HepG2 (cell line): ENCODE data around the gene APOBEC3C. TPM values are rescaled to one million over a fixed set of nuclear protein-coding genes. Genes with fewer than 3 reads are reported as not detected.

Experiments
- CREB1 ChIP-seq, 2 experiments: fragments of 450-650 bp in 1 of 2; IDR thresholded peaks; 2 replicates each; pipeline ENCODE4 v1.6.1; 2016 to 2017; ENCODE audit warnings: control low read depth in 1 of 2, mild to moderate bottlenecking in 1 of 2, missing compliant biosample characterization in 1 of 2, missing genetic modification characterization in 1 of 2
- GATAD1 ChIP-seq: IDR thresholded peaks from 2 replicates; pipeline ENCODE4 v1.6.1; 2016; ENCODE audit warnings: missing genetic modification reagents, missing compliant biosample characterization
- KDM2A ChIP-seq: sonication (generic); formaldehyde crosslinking; IDR thresholded peaks from 2 replicates; pipeline ENCODE4 v1.4.0; 2020; ENCODE audit warnings: low read depth, missing genetic modification reagents, borderline replicate concordance
- MYNN ChIP-seq: sonication (generic); formaldehyde crosslinking; IDR thresholded peaks from 2 replicates; pipeline ENCODE4 v1.4.0; 2020; ENCODE audit warnings: mild to moderate bottlenecking, low read depth, missing genetic modification reagents
- PAWR ChIP-seq: sonication (generic); formaldehyde crosslinking; IDR thresholded peaks from 2 replicates; pipeline ENCODE4 v1.4.0; 2020; ENCODE audit warnings: missing genetic modification reagents, mild to moderate bottlenecking, borderline replicate concordance
- PCBP2 ChIP-seq: fragments of 200-400 bp; formaldehyde crosslinking; optimal IDR thresholded peaks from 2 replicates; pipeline ENCODE3; 2018; ENCODE audit warnings: low read length, low read depth; ENCODE audit not compliant: poor library complexity, severe bottlenecking
- SMC3 ChIP-seq: IDR thresholded peaks from 2 replicates; pipeline ENCODE4 v1.6.1; 2011; ENCODE audit warnings: low read length, improper control_type of control experiment
- XRCC5 ChIP-seq: fragments of 200-400 bp; formaldehyde crosslinking; optimal IDR thresholded peaks from 2 replicates; pipeline ENCODE3; 2017; ENCODE audit warnings: mild to moderate bottlenecking, low read length
- ZMYM3 ChIP-seq: sonication (generic); formaldehyde crosslinking; IDR thresholded peaks from 2 replicates; pipeline ENCODE4 v1.5.1; 2020; ENCODE audit warnings: mild to moderate bottlenecking, missing genetic modification reagents
- ZNF343 ChIP-seq: sonication (generic); formaldehyde crosslinking; IDR thresholded peaks from 2 replicates; pipeline ENCODE4 v1.4.0; 2020; ENCODE audit warnings: mild to moderate bottlenecking, missing genetic modification reagents
- ZNF383 ChIP-seq: sonication (generic); formaldehyde crosslinking; IDR thresholded peaks from 2 replicates; pipeline ENCODE4 v1.4.0; 2020; ENCODE audit warnings: missing genetic modification reagents, mild to moderate bottlenecking, borderline replicate concordance
- ZNF580 ChIP-seq: IDR thresholded peaks from 2 replicates; pipeline ENCODE4 v1.6.1; 2016; ENCODE audit warnings: low read depth, borderline replicate concordance
- ZNF770 ChIP-seq: sonication (generic); formaldehyde crosslinking; IDR thresholded peaks from 2 replicates; pipeline ENCODE4 v1.5.0; 2020; ENCODE audit warnings: mild to moderate bottlenecking, missing genetic modification reagents
- ZNF772 ChIP-seq: sonication (generic); formaldehyde crosslinking; IDR thresholded peaks from 2 replicates; pipeline ENCODE4 v1.5.0; 2020; ENCODE audit warnings: mild to moderate bottlenecking, missing genetic modification reagents
- ZNF776 ChIP-seq: sonication (generic); formaldehyde crosslinking; IDR thresholded peaks from 2 replicates; pipeline ENCODE4 v1.4.0; 2020; ENCODE audit warnings: mild to moderate bottlenecking, missing genetic modification reagents
- polyA plus RNA-seq, 8 experiments: library from polyadenylated mRNA; depleted of rRNA in 3 of 8; stranded (reverse) in 7 of 8; unstranded in 1 of 8; fragments of >200 nt; fragmentation: Illumina TruSeq in 4 of 8; extraction: Trizol in 4 of 8; gene quantifications; 2 replicates each; pipeline versions ENCODE4 v1.2.1 to v1.2.3, GENCODE V29; 2011 to 2016; ENCODE audit warnings: low read depth in 4 of 8, missing spikeins in 1 of 8, mixed read lengths in 1 of 8; ENCODE audit not compliant: insufficient read depth in 1 of 8
- total RNA-seq, 5 experiments: library from RNA; depleted of rRNA; stranded (reverse); fragments of >200 nt; fragmentation: Illumina TruSeq; extraction: Trizol; gene quantifications; 2 replicates each; pipeline ENCODE4 v1.2.3, GENCODE V29; 2016; ENCODE audit warnings: low read depth in 1 of 5
- TF ChIP-seq, protein P1 (sequence below): sonication (generic); formaldehyde crosslinking; IDR thresholded peaks from 2 replicates; pipeline ENCODE4 v1.8.1; 2023; ENCODE audit warnings: missing genetic modification reagents, inconsistent platforms, borderline replicate concordance
- TF ChIP-seq, protein P2 (sequence below): sonication (generic); formaldehyde crosslinking; IDR thresholded peaks from 2 replicates; pipeline ENCODE4 v1.5.0; 2020; ENCODE audit warnings: missing genetic modification reagents
- TF ChIP-seq, protein P3 (sequence below): sonication (generic); formaldehyde crosslinking; IDR thresholded peaks from 2 replicates; pipeline ENCODE4 v1.4.0; 2020; ENCODE audit warnings: mild to moderate bottlenecking, low read depth, missing genetic modification reagents
- TF ChIP-seq, protein P4 (sequence below): sonication (generic); formaldehyde crosslinking; IDR thresholded peaks from 2 replicates; pipeline ENCODE4 v1.4.0; 2020; ENCODE audit warnings: missing genetic modification reagents

The APOBEC3C gene
- total and polyA plus RNA-seq, 2 of the 13 experiments (the other 11 are each of a cell fraction or from before 2014, with no cell fraction given): 8.9 to 27.6 TPM

GRCh38 chr22:38981005-38981991 is 32.8 kb upstream of the APOBEC3C start (continued):
- TF ChIP-seq ZNF580 (CRISPR knock-in tag) (peak; percentile 4; the same call in 1 of the 2 replicates), CREB1 (IDR thresholded peaks at IDR 0.05) (no peak), CREB1 (CRISPR knock-in tag; IDR thresholded peaks at IDR 0.05) (no peak), PCBP2 (no peak), PAWR (CRISPR knock-in tag) (no peak), GATAD1 (CRISPR knock-in tag) (no peak), ZNF343 (CRISPR knock-in tag) (no peak), ZNF772 (CRISPR knock-in tag) (no peak), ZNF383 (CRISPR knock-in tag) (no peak), ZNF776 (no peak), ZMYM3 (CRISPR knock-in tag) (0 out of 2 replicates have a peak, but pooled peaks have one; percentile 6), SMC3 (no peak; the same call in 1 of the 2 replicates), MYNN (CRISPR knock-in tag) (no peak), ZNF770 (CRISPR knock-in tag) (no peak), XRCC5 (peak; percentile 19), KDM2A (CRISPR knock-in tag) (peak; percentile 6; the same call in 1 of the 2 replicates)
- TF ChIP-seq, protein P1, sequence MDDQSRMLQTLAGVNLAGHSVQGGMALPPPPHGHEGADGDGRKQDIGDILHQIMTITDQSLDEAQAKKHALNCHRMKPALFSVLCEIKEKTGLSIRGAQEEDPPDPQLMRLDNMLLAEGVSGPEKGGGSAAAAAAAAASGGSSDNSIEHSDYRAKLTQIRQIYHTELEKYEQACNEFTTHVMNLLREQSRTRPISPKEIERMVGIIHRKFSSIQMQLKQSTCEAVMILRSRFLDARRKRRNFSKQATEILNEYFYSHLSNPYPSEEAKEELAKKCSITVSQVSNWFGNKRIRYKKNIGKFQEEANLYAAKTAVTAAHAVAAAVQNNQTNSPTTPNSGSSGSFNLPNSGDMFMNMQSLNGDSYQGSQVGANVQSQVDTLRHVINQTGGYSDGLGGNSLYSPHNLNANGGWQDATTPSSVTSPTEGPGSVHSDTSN: no peak
- TF ChIP-seq, protein P2, sequence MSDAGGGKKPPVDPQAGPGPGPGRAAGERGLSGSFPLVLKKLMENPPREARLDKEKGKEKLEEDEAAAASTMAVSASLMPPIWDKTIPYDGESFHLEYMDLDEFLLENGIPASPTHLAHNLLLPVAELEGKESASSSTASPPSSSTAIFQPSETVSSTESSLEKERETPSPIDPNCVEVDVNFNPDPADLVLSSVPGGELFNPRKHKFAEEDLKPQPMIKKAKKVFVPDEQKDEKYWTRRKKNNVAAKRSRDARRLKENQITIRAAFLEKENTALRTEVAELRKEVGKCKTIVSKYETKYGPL (CRISPR knock-in tag): no peak
- TF ChIP-seq, protein P3, sequence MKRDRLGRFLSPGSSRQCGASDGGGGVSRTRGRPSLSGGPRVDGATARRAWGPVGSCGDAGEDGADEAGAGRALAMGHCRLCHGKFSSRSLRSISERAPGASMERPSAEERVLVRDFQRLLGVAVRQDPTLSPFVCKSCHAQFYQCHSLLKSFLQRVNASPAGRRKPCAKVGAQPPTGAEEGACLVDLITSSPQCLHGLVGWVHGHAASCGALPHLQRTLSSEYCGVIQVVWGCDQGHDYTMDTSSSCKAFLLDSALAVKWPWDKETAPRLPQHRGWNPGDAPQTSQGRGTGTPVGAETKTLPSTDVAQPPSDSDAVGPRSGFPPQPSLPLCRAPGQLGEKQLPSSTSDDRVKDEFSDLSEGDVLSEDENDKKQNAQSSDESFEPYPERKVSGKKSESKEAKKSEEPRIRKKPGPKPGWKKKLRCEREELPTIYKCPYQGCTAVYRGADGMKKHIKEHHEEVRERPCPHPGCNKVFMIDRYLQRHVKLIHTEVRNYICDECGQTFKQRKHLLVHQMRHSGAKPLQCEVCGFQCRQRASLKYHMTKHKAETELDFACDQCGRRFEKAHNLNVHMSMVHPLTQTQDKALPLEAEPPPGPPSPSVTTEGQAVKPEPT (CRISPR knock-in tag): no peak
- TF ChIP-seq, protein P4, sequence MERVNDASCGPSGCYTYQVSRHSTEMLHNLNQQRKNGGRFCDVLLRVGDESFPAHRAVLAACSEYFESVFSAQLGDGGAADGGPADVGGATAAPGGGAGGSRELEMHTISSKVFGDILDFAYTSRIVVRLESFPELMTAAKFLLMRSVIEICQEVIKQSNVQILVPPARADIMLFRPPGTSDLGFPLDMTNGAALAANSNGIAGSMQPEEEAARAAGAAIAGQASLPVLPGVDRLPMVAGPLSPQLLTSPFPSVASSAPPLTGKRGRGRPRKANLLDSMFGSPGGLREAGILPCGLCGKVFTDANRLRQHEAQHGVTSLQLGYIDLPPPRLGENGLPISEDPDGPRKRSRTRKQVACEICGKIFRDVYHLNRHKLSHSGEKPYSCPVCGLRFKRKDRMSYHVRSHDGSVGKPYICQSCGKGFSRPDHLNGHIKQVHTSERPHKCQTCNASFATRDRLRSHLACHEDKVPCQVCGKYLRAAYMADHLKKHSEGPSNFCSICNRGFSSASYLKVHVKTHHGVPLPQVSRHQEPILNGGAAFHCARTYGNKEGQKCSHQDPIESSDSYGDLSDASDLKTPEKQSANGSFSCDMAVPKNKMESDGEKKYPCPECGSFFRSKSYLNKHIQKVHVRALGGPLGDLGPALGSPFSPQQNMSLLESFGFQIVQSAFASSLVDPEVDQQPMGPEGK (CRISPR knock-in tag): peak; percentile 59; the same call in 1 of the 2 replicates
